AG09319 (cell line): ENCODE measurements around the gene MYEOV.

Source experiments
- DNase-seq: peaks from one replicate; pipeline ENCODE4 v3.0.0-alpha.2; 2010; ENCODE audit warnings: low read depth; ENCODE audit errors: extremely low read depth
- CTCF ChIP-seq: IDR thresholded peaks from 2 replicates; pipeline ENCODE4 v1.5.1; 2011; ENCODE audit warnings: low read depth, mild to moderate bottlenecking, inconsistent platforms, low read length, moderate library complexity

MYEOV gene

GRCh38 chr11:69260622-69261021 lies 33.3 kb upstream of the MYEOV start:
- TF ChIP-seq CTCF = no peak
- no peak for DNase-seq

- no peak for DNase-seq
- TF ChIP-seq CTCF = no peak
These were observed 32.8 kb upstream of the MYEOV start for GRCh38 chr11:69261116-69261515.

- DNase-seq = no peak
- no peak for TF ChIP-seq CTCF
These were observed 30.8 kb upstream of the MYEOV start for GRCh38 chr11:69262918-69263735.

- no peak for DNase-seq
- no peak for TF ChIP-seq CTCF
These were observed 30.3 kb upstream of the MYEOV start for GRCh38 chr11:69263736-69264052.

- no peak for DNase-seq
These were observed 29.5 kb upstream of the MYEOV start for GRCh38 chr11:69264486-69264885.

GRCh38 chr11:69265210-69265609 lies 28.7 kb upstream of the MYEOV start:
- TF ChIP-seq CTCF = no peak
- no peak for DNase-seq

More at GRCh38 chr11:69264486-69264885, 29.5 kb upstream of the MYEOV start:
- no peak for TF ChIP-seq CTCF

- DNase-seq = no peak
- no peak for TF ChIP-seq CTCF
These were observed 27.9 kb upstream of the MYEOV start for GRCh38 chr11:69265911-69266510.
